HFFc6 (cell line): Measurements from ENCODE around the gene GABRG3. TPM values are rescaled to one million over a fixed set of nuclear protein-coding genes. Genes with fewer than 3 reads are reported as not detected.

Experiments
- DNase-seq: peaks from one replicate; pipeline ENCODE4 v3.0.0-alpha.2; 2018
- H3K27ac Mint-ChIP-seq: 2 replicates; pipeline ENCODE4 v1.8.0; 2020; ENCODE audit warnings: mild to moderate bottlenecking, mixed read lengths
- H3K27me3 Mint-ChIP-seq: 2 replicates; pipeline ENCODE4 v1.8.0; 2021; ENCODE audit warnings: mild to moderate bottlenecking, moderate library complexity, mixed read lengths; ENCODE audit not compliant: insufficient read depth
- H3K36me3 Mint-ChIP-seq: 2 replicates; pipeline ENCODE4 v1.8.0; 2021; ENCODE audit warnings: low read depth, mixed read lengths
- H3K4me1 Mint-ChIP-seq: 2 replicates; pipeline ENCODE4 v1.8.0; 2020; ENCODE audit warnings: low read depth, mixed read lengths
- H3K4me3 Mint-ChIP-seq: 2 replicates; pipeline ENCODE4 v1.8.0; 2020; ENCODE audit warnings: mild to moderate bottlenecking, moderate library complexity, mixed read lengths
- H3K9me3 Mint-ChIP-seq: 2 replicates; pipeline ENCODE4 v1.8.0; 2020; ENCODE audit warnings: mild to moderate bottlenecking, mixed read lengths
- total RNA-seq, 6 experiments: library from RNA; stranded (reverse); fragmentation: NEBNext Ultra II Directional; extraction: Animal tissue kit (Norgen Biotek cat#: 25700); gene quantifications; 2 replicates in 1 of 6; 3 replicates in 5 of 6; pipeline ENCODE4 v1.2.3, GENCODE V29; 2021
- TF ChIP-seq, protein P1 (sequence below): fragments of 200-600 bp; sonication (generic); IDR thresholded peaks from 2 replicates; pipeline ENCODE4 v1.5.0; 2021; ENCODE audit warnings: antibody characterized with exemption, mild to moderate bottlenecking

GABRG3 gene
- total RNA-seq, 6 experiments from 2014 or later = not detected

DNA sequence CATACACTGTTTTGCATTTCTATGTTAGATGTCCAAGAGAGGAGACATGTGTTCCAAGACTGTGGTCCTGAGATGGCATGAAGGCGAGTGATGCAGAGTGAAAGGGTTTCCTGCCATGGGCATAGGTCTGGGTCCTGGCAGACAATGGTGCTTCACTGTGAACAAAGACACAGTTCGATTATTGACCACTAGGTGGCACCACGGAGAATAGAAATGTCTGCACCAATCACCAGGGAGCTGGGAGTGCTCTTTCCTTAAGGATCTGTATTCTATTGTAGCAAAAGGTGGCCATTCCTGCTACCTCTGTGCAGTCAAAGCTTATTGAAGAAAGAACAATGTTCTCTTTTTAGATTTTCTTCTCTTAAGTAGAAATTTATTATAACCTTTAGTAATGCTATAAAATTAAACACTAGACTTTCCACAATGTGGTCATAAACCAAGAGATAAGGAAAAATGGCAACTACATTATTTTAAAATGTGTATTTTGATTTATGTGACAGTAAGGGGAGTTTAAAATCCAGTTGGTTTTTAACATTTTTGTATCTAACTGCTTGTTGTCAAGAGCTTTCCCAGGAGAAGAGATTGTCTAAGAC lies 88.7 kb downstream of the GABRG3 start:
- DNase-seq = peak; percentile 12
- no peaks in the 10 kb centered on the region for H3K36me3 Mint-ChIP-seq
- no peaks in the 10 kb centered on the region for H3K27me3 Mint-ChIP-seq
- H3K27ac Mint-ChIP-seq = no peak overlapping the region
- no peak overlapping the region for H3K4me3 Mint-ChIP-seq
- TF ChIP-seq, protein P1, sequence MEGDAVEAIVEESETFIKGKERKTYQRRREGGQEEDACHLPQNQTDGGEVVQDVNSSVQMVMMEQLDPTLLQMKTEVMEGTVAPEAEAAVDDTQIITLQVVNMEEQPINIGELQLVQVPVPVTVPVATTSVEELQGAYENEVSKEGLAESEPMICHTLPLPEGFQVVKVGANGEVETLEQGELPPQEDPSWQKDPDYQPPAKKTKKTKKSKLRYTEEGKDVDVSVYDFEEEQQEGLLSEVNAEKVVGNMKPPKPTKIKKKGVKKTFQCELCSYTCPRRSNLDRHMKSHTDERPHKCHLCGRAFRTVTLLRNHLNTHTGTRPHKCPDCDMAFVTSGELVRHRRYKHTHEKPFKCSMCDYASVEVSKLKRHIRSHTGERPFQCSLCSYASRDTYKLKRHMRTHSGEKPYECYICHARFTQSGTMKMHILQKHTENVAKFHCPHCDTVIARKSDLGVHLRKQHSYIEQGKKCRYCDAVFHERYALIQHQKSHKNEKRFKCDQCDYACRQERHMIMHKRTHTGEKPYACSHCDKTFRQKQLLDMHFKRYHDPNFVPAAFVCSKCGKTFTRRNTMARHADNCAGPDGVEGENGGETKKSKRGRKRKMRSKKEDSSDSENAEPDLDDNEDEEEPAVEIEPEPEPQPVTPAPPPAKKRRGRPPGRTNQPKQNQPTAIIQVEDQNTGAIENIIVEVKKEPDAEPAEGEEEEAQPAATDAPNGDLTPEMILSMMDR = peak; percentile 78
- peaks cover 52% of the 10 kb centered on the region for H3K9me3 Mint-ChIP-seq
- H3K4me1 Mint-ChIP-seq = no peaks in the 10 kb centered on the region

DNA sequence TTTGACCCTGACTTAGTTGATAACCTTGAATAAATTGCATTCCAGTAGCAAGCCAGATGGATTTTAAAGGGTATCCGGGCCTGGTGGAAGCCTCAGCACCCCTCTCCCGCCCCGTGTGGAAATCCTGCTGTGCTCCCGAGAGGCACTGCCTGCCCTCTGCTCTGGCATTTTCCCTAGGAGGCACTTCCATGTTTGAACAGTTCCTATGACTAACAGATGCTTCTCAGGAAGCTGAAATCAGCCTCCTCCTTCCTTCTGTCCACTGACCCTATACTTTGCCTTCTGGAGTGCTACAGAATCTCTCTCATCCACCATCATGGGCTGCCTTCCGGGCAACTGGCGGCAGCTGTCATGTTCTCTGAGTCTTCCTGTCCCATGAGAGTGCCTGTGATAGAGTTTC lies 90.8 kb downstream of the GABRG3 start:
- Mint-ChIP-seq H3K4me3 (no peak overlapping the region), H3K36me3 (no peaks in the 10 kb centered on the region), H3K9me3 (peaks cover 59% of the 10 kb centered on the region), H3K27ac (no peak overlapping the region), H3K27me3 (no peaks in the 10 kb centered on the region), H3K4me1 (no peaks in the 10 kb centered on the region)
- no peak for DNase-seq
- TF ChIP-seq, protein P1 = no peak

DNA sequence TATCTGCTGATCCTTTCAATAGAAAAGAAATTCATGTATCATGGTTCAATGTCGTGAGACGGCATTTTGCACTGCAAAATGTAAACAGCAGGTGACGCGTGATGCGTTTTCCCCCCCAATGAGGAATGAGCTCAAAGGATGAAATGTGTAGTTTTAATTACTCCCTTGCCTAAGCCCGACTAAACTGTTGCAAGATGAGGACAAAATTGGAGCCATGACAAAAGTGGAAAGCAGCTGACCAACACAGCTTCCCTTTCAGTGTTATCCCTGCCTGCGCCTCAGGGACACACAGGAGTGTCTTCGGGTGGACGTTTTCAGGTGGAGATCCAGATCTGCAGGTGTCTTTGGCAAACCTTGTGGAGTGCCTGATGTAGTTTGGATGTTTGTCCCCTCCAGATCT lies 92.0 kb downstream of the GABRG3 start:
- peaks cover 61% of the 10 kb centered on the region for H3K9me3 Mint-ChIP-seq
- DNase-seq = no peak
- TF ChIP-seq, protein P1 = no peak
- 0 out of 2 replicates have a peak, but pooled peaks cover 5% of the 10 kb centered on the region for H3K36me3 Mint-ChIP-seq
- no peak overlapping the region for H3K4me3 Mint-ChIP-seq
- no peaks in the 10 kb centered on the region for H3K4me1 Mint-ChIP-seq
- peaks cover 2% of the 10 kb centered on the region; the same call in 1 of the 2 replicates for H3K27me3 Mint-ChIP-seq
- no peak overlapping the region for H3K27ac Mint-ChIP-seq

DNA sequence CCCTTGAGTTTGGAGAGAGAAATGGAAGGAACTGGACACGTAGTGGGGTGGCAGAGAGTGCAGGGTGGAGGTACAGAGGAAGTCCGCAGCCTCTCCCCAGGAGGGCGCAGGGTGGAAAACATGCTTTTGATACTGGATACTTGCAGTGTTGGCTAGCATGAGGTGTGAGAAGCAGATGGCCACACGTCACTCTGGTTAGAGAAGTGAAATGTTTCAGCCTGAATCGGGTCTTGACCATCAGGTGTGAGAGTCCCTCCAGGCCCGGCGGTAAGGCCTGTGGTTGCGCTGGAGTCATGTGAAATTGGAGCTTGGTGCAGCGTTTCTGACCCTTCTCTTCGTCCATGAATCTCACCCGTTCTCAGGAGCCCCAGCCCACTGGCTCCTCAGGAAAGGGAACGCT lies 93.1 kb downstream of the GABRG3 start:
- Mint-ChIP-seq H3K27me3 (peaks cover 2% of the 10 kb centered on the region; the same call in 1 of the 2 replicates), H3K4me3 (no peak overlapping the region), H3K36me3 (0 out of 2 replicates have a peak, but pooled peaks cover 6% of the 10 kb centered on the region), H3K9me3 (peaks cover 69% of the 10 kb centered on the region), H3K4me1 (no peaks in the 10 kb centered on the region), H3K27ac (no peak overlapping the region)
- no peak for DNase-seq
- TF ChIP-seq, protein P1 = no peak

DNA sequence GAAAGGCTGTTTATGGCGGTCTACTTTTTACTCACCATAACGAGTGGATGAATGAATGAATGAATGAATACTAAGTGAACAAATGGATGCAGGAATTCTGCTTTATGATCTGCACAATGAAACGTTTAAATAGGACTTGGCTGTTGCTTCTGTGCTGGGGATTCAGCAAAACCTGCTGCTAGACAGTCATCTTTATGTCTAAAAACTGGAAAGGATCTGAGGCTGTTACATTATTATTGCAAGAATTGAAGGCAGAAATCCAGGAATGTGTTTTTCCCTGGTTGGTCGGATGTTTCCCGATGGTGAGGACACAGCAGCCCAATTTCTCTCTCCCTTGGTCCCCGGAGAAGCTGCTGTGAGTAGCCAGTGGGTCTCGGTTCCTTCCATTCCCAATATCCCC lies 94.2 kb downstream of the GABRG3 start:
- Mint-ChIP-seq H3K27ac (no peak overlapping the region), H3K27me3 (peaks cover 2% of the 10 kb centered on the region; the same call in 1 of the 2 replicates), H3K4me3 (no peak overlapping the region), H3K4me1 (no peaks in the 10 kb centered on the region), H3K9me3 (peaks cover 79% of the 10 kb centered on the region), H3K36me3 (0 out of 2 replicates have a peak, but pooled peaks cover 6% of the 10 kb centered on the region)
- DNase-seq = no peak
- TF ChIP-seq, protein P1 = no peak
